Amygdala (tissue), 56 donors: ENCODE data around the gene FOXN3.
A peak's percentile ranks its signal among the peaks of the same experiment; 100 is the strongest.

Experiments used
- DNase-seq, 56 donors: peaks; one replicate each; lab custom pipeline; 2025; lab: John Stamatoyannopoulos, UW

FOXN3 gene

DNA sequence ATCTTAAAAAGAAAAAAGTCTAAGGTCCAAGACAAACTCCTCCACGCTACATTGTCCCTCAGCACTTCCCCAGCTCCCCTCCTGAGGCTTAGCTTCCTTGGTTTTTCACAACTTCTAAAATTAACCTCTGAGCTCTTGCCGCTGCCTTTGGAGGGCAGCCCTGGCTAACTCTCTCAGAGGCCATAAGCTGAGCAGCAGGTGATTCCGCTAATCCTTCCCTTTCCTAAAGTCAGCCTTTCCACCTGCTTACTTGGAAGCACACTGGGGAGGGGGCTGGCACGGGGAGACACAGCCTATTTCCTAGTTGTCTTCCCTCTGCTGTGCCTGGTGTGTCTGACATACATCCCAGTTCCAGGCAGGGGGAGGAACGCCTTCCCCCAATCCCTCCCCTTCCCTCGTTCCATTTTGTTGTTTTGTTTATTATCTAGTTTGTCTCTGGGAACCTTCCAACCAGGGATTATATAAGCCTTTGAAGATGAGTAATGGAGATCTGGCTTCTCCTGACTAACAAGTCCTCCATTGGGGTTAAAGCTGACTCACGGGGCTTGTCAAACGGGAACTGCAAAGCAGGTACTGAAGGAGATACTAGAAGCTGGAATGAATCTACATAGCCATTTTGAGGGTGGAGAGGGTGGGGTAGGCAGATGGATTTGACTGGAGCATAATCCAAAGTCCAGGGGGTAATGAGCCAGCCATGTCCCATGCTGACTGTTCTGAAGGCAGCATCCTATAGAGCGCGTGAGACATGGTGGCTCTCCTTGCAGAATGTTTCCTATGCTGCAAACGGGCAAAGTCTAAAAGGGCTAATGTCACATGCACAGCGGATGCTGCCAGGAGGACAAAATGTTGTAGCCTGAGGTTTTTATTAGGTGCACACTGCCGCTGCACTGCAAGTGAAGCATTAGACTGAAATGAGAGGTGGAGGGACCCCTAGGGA, 230.8 kb downstream of the FOXN3 start:
- peak in 4 of 56 donors; percentile 8 to 64 (median 30) for DNase-seq

DNA sequence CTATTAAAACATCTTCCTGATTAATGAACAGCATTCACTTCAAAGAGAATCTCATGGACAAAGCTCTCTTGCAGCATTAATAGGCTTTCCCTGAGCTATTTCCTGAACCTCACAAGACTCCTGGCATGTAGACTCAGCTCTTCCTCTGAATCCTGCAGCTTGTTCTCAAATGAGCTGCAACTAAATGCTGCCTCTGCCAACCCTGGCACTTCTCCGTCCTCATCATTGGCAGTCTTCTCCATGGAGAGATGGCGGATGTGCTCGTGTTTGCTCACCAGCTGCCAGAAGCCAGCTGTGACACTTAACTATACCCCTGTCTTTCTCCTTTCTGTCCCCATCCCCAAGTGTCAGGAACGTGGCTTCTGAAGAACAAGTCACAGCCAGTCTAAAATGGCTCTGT, 232.1 kb downstream of the FOXN3 start:
- DNase-seq = peak in 27 of 56 donors; percentile 9 to 54 (median 28)

DNA sequence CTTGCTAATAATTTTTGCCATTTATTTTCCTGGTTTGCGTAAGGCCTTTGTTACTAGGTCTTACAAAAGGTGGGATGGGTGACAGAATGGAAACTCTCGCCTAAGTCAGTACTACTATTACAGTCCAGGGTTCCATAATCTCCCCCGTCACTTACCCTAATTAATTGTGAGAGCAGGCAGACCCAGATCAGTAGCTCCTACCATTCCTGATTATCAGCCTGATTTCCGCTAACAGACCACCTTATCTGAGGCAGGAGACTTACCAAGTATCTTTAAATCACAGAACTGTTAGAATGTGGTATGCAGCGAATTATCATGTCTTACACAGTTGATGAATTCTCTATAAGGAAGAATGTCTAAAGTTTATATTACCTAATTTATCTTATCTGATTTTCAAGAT, 234.7 kb downstream of the FOXN3 start:
- no peak for DNase-seq

- DNase-seq = no peak
These were observed 236.5 kb downstream of the FOXN3 start for GRCh38 chr14:89180546-89180945.

DNA sequence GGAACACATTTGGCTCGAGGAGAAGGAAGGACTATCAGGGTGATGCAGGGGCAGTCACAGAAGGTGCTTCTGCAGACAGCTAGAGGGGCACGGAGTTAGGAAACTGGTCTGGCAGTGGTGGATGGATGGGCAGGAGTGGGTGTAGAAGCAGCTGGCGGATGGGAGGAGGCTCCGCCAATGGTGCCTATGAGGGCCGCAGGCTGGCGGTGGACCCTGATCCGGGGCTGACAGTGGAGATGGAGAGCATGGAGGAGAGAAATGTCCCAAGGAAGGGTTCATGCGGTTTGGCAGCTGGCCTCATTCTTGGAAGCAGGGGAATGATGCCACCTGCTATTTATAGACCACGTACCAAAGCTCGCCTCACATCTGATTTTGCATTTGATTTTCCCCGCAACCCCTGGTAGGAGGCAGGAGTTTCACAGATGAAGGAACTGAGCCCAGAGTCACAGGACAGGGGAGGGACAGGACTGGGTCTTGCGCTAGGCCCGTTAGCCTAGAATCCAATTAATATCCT, 237.1 kb downstream of the FOXN3 start:
- no peak for DNase-seq

DNA sequence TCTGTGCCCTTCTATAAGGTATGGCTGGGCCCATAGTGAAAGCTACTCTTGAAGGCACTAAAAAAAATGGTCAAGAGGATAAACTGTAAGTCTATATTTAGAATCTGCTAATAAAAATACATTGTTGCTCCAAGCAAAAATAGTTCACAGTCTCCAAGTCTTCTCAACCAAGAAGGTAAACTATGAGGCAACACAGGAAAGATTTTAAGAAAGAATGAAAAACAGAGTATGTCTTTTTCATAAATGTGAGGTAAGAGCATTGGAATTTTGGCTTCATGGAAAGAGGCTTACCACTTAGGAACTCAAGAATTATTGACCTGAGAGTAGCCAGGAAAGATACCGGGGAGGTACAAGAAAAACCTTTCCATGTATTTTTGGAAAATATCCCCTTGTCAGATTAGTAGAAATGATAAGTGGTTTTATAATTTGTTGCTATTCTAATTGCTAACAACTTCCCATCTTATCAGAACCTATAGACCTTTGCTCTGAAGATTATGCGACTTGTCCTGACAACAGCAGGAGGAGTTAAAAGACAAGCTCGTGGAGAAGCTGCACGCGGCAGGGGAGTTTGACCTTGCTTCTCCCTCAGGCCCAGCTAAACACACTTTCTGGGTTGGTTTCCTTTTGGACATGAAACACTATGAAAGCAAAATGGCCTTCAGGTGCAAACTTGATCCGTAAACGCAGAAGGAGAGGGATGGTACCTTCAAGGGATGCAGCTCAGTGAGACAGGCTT, 238.1 kb downstream of the FOXN3 start:
- no peak for DNase-seq

DNA sequence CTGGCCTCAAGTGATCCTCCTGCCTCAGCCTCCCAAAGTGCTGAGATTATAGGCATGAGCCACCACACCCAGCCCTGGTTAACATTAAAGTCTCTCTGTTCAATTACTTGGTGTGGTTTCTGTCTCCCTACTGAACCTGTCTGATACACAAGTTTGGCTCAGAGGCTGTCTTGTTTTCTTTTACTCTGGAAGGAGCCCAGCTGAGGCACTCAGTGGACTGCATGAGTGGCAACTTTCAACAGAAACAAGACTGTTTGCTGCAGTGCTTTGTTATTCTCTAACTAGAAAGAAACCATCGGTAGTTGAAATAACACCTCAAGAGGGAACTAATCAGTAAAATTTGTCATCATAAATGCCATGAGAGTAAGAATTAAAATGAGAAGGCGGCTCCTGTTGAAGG, 238.7 kb downstream of the FOXN3 start:
- no peak for DNase-seq

DNA sequence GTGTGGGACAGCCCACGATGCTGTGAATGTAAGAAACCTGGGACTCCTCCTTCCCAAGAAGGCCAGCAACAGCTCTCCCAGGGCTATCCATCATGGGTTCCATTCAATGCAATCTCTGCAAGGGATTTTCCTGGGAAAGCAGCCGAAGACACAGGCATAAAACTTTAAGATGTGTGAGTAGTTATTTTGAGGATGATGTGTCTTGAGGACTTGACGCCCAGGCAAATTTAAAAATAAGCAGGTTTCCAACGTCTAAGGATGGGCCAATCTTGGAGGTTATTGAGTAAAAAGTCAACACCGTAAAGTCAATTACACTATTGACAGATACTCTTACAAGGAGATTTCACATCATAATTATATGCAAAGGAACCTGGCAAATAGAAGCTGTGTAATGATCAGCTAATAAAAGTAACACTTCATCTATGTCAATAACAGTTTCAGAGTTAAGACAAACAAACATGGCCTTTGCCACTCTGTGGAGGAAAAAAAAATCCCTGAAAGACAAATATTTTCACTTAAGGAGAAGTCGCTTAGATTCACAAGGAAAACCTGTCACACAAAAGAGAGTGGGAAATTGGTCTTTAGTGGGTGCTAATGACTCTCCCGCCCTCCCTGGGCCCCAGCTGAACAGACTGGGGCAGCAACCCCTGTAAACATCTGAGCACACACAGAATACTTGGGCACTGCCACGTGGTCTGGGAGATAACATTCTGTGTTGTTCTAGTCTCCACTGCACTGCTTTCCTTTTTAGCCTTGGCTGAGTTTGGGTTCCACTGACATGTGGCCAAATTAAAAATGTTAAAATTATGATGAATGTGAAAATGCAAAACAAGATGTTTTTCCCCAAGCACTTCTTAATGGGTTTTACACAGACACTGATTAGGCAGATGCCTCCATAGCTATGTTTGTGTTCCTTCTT, 240.9 kb downstream of the FOXN3 start:
- no peak for DNase-seq

DNA sequence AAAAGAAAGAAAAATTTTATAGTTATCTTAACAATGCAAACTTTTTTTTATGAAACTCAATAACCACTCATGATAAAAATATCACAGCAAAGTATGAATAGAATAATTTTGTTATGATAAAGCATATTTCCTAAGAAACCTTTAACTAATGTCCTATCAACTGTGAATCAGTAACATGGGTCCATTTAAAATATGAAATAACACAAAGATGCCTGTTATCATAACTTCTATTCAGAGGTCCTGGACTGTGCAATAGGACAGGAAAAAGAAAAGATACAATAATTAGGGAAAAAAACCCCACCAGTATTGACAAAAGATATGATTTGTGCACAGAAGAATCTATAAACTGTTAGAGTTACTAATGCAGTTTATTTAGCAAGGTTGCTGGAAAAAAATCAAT, 245.4 kb downstream of the FOXN3 start:
- DNase-seq = no peak

GRCh38 chr14:89171168-89171567, 245.9 kb downstream of the FOXN3 start:
- no peak for DNase-seq

DNA sequence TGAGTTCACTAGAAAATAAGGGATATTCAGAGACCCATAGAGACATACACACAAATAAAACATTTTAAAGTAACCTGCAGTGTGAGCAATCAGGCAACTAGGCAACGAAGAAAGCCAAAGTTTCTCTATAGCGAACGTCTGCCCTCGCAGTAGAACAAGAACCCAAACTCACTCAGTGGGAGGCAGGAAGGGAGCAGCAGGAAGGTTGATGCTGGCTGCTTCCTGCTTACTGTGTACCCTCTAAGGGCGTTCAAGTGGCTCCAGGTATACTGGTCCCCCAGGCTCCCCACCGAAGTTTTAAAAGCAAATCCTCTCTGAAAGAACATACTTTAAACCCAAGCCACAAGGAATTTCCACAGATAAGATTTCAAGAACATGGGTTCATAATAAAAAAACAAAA, 249.3 kb downstream of the FOXN3 start:
- no peak for DNase-seq

GRCh38 chr14:89166633-89167032, 250.4 kb downstream of the FOXN3 start:
- no peak for DNase-seq

- peak in 3 of 56 donors; percentile 18 to 25 (median 22) for DNase-seq
These were observed 251.5 kb downstream of the FOXN3 start for GRCh38 chr14:89165189-89166181.

- no peak for DNase-seq
These were observed 252.6 kb downstream of the FOXN3 start for GRCh38 chr14:89164168-89165073.

DNA sequence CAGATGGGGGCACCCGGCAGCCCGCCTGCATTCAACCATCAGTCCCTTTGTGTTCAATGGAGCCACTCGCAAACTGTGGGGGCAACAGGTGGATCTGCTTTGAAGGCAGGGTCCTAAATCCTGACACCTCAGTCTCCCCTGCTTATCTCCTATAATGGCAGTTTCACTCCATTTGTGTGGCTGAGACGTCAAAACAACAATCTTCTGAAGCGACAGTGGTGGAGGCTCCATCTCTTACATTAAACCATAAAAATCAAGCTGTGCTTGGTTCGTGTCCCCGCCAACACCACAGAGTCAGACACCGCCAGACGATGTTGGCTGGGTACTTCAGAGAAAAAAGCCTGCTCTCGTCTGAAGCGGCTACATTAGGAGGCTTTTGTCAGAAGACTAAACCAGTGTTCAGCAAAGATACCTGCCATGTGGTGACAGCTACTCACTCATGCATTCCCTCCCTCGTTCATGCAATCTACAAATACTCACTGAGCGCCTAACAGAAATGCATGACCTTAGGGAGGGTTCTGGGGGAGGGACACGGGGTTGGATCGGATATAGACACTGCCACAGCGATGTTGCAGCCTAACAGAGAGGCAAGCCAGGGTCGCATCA, 253.9 kb downstream of the FOXN3 start:
- no peak for DNase-seq

DNA sequence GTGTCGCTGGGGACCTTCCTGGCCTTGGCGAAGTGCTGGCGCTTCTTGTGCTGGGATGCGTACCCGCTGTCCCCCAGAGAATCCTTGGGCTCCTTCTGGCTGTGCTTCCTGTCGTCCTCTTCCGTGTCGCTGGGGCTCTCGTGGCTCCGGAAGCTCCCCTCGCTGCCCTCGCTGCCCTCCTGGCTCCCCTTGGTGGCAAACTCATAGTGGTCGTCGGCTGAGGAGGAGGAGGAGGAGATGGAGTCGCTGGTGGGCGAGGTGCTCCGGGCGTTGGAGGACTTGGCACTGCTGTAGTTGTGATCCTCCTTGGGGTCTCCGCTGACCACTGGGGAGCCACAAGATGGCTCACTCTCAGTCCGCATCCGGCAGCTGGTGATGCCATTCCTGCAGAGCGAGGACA, 254.4 kb downstream of the FOXN3 start:
- no peak for DNase-seq

GRCh38 chr14:89160437-89160836, 256.6 kb downstream of the FOXN3 start:
- no peak for DNase-seq

- no peak for DNase-seq
These were observed 258.3 kb downstream of the FOXN3 start for GRCh38 chr14:89158701-89159100.
